HTERT RPE-1 (cell line): ENCODE results near the gene OR52K1.
"Not testable (repeated sequence)": the region's sequence is repeated elsewhere in the genome, so short reads cannot be mapped to it uniquely, and the experiment has no call there.

Experiments
- in situ Hi-C: fragments of 300-500 bp; cut with MboI; formaldehyde crosslinking; loops from 4 replicates; pipeline ENCODE4 v1.14.3; 2020; ENCODE audit warnings: low sequenced_read_pairs

The OR52K1 gene

DNA sequence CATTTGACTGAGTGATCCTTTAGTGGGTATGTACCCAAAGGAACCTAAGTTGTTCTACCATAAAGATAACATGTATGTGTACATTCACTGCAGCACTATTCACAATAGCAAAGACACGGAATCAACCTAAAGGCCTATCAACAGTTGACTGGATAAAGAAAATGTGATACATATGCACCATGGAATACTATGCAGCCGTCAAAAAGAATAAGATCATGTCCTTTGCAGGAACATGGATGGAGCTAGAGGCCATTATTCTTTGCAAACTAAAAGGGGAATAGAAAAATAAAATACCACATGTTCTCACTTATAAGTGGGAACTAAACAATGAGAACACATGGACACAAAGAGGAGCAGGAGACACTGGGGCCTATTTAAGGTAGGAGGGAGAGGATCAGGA lies 9.0 kb downstream of the OR52K1 start:
- in situ Hi-C loops: not testable (repeated sequence)

GRCh38 chr11:4491878-4492606 lies 9.6 kb downstream of the OR52K1 start:
- in situ Hi-C loops: no loop called here

DNA sequence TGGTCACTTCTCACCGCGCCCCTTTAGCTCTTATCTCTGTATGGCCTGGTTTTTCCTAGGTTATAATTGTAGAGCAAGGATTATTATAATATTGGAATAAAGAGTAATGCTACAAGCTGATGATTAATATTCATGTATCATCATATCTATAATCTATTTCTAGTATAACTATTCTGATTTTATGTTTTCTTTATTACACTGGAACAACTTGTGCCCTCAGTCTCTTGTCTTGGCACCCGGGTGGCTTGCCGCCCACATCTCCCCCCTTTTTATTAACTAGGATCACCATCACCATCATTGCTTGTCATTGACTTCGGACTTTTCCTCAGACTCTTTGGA lies 11.0 kb downstream of the OR52K1 start:
- in situ Hi-C loops: no loop called here

GRCh38 chr11:4495487-4495886 lies 13.0 kb downstream of the OR52K1 start:
- in situ Hi-C loops: no loop called here

GRCh38 chr11:4495986-4496385 lies 13.5 kb downstream of the OR52K1 start:
- in situ Hi-C loops: no loop called here

DNA sequence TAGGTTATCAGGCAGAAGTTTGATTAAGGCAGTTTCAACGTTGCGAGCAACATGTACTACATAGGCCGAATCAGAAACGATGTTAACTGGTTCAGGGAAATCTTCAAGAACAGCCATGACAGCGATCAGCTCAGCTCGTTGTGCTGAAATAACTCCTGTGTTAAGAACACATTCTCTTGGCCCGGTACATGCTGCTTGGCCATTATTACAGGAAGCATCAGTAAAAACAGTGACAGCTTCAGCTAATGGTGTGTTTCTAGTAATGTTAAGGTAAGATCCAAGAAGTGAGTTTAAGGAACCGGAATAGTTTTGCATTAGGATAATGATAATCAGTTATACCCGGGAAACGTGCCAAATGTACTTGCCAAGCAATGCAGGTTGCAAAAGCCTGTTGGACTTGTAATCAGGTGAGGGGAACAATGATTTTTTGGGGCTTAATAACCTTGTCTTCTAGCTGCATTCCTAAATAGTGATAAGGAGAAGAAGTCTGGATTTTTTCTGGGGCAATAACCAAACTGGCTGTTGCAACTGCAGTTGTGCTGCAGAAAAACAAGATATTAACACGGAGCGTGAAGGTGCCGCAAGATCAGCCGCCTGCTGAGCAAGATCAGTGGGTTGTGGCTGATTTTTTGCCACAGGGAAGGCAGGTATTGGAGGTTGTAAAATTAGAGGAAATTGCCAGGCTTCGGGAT lies 14.3 kb downstream of the OR52K1 start:
- in situ Hi-C loops: no loop called here

DNA sequence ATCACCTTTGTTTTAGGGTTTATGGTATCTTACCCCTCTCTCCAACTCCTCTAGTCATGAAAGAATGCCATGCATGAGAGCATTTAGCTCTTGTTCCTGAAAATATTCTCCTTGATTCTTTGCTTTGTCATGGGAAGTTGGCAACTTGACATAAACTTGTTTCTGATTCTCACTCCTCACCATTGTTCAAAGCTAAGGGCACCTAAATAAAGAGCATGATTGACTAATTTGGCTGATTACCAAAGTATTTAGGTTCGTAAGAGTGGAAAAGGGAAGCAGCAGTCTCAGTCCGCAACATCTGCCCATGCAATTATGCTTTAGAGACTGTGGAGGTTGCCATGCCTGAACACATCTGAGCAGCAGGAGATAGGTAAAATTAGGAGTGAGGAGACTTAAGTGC lies 26.4 kb downstream of the OR52K1 start:
- in situ Hi-C loops: no loop called here

- in situ Hi-C loops: no loop called here
These were observed 29.1 kb downstream of the OR52K1 start for GRCh38 chr11:4511282-4512245.

- in situ Hi-C loops: no loop called here
These were observed 31.8 kb downstream of the OR52K1 start for GRCh38 chr11:4514196-4514595.

- in situ Hi-C loops: no loop called here
These were observed 39.9 kb downstream of the OR52K1 start for GRCh38 chr11:4522339-4522738.

- in situ Hi-C loops: no loop called here
These were observed 40.3 kb downstream of the OR52K1 start for GRCh38 chr11:4522752-4523151.

DNA sequence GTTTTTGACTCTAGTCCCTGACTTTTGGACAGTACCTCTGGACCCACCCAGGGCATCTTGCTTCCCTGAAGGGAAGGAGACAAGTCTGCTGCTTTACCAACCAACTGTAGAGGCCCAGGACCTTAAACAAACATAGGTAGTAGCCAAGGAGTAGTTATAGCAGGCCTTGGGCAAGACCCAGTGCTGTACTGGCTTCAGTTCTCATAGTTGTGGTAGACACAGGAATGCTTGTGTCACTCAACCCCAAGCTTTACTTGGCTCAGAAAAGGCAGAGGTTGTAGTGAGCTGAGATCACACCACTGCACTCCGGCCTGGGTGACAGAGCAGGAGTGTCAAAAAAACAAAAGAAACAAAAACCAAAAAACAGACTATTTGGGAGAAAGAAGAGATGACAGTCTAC lies 41.2 kb downstream of the OR52K1 start:
- in situ Hi-C loops: no loop called here

GRCh38 chr11:4527926-4528325 lies 45.5 kb downstream of the OR52K1 start:
- in situ Hi-C loops: no loop called here

DNA sequence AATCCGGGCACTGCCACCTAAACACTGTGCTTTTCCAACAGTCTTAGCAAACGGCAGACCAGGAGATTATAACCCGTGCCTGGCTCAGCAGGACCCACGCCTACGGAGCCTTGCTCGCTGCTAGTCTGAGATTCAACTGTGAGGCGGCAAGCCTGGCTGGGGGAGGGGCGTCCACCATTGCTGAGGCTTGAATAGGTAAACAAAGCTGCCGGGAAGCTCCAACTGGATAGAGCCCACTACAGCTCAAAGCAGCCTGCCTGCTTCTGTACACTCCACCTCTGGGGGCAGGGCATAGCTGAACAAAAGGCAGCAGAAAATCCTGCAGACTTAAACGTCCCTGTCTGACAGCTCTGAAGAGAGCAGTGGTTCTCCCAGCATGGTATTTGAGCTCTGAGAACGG lies 49.2 kb downstream of the OR52K1 start:
- in situ Hi-C loops: not testable (repeated sequence)

- in situ Hi-C loops: no loop called here
These were observed 57.3 kb downstream of the OR52K1 start for GRCh38 chr11:4539603-4540219.

DNA sequence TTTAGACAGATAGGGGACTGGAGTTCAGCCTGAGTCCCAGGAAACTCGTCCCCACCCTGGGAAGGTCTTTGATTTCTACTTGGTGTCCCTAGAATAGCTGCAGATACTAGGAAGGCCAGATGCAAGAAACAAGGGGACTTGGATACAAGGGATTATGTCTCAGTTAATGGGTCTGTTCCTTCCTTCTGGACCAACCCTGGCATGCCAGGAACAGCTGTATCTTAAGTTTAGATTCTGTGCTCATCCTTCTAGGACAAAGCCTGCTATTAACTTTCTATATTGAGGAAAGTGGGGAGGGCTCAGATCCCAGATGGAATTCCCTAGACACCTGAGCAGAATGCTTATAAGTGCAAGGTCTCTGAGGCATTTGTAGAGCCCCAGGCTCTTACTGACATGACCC lies 58.6 kb downstream of the OR52K1 start:
- in situ Hi-C loops: no loop called here
